GM23338 (cell line): ENCODE measurements around the gene UBL3. TPM values are rescaled to one million over a fixed set of nuclear protein-coding genes. Genes with fewer than 3 reads are reported as not detected.

Experiments
- ATAC-seq: fragments of 200-7000 bp; cut with Tn5 transposase; 3 replicates; pipeline ENCODE4 v1.9.1; 2020
- DNase-seq: peaks from one replicate; pipeline ENCODE4 v3.0.0-alpha.2; 2015; ENCODE audit warnings: low spot score
- H2AFZ ChIP-seq: fragments of 200-600 bp; sonication (generic); 2 replicates; pipeline ENCODE4 v1.8.0; 2016; ENCODE audit warnings: antibody characterized with exemption, mild to moderate bottlenecking, moderate library complexity
- H3F3A ChIP-seq: fragments of 200-600 bp; sonication (generic); replicated peaks from 2 replicates; pipeline ENCODE4 v1.8.0; 2017; ENCODE audit warnings: antibody characterized with exemption, mixed run types, low read depth
- H3K27ac ChIP-seq: fragments of 200-600 bp; sonication (generic); 2 replicates; pipeline ENCODE4 v1.6.1; 2016; ENCODE audit warnings: low read depth
- H3K27me3 ChIP-seq: fragments of 200-600 bp; sonication (generic); 2 replicates; pipeline ENCODE4 v1.8.0; 2016; ENCODE audit warnings: mild to moderate bottlenecking, mixed run types, moderate library complexity; ENCODE audit not compliant: insufficient read depth
- H3K36me3 ChIP-seq: fragments of 200-600 bp; sonication (generic); 2 replicates; pipeline ENCODE4 v1.8.0; 2016; ENCODE audit warnings: mild to moderate bottlenecking; ENCODE audit not compliant: insufficient read depth
- H3K4me1 ChIP-seq: fragments of 200-600 bp; sonication (generic); 2 replicates; pipeline ENCODE4 v1.8.0; 2016; ENCODE audit warnings: mild to moderate bottlenecking, moderate library complexity; ENCODE audit not compliant: insufficient read depth
- H3K4me2 ChIP-seq: fragments of 200-600 bp; sonication (generic); 2 replicates; pipeline ENCODE4 v1.7.1; 2017; ENCODE audit warnings: mixed run types
- H3K4me3 ChIP-seq: fragments of 200-600 bp; sonication (generic); 2 replicates; pipeline ENCODE4 v1.6.1; 2016; ENCODE audit warnings: mixed run types
- H3K79me2 ChIP-seq: fragments of 200-600 bp; sonication (generic); replicated peaks from 2 replicates; pipeline ENCODE4 v1.8.0; 2017; ENCODE audit warnings: mild to moderate bottlenecking; ENCODE audit not compliant: insufficient read depth
- H3K9me2 ChIP-seq: fragments of 200-600 bp; sonication (generic); 2 replicates; pipeline ENCODE4 v1.8.0; 2017; ENCODE audit not compliant: insufficient read depth
- H4K20me1 ChIP-seq: fragments of 200-600 bp; sonication (generic); replicated peaks from 2 replicates; pipeline ENCODE4 v1.8.0; 2017; ENCODE audit warnings: mild to moderate bottlenecking; ENCODE audit not compliant: insufficient read depth
- H3K27ac Mint-ChIP-seq: 2 replicates; pipeline ENCODE4 v1.8.0; 2020; ENCODE audit warnings: inconsistent platforms, mild to moderate bottlenecking, moderate library complexity, mixed read lengths
- H3K27me3 Mint-ChIP-seq: 3 replicates; pipeline ENCODE4 v1.8.0; 2022; ENCODE audit warnings: low read depth, mild to moderate bottlenecking, moderate library complexity, mixed read lengths, inconsistent platforms; ENCODE audit not compliant: insufficient read depth, poor library complexity
- H3K36me3 Mint-ChIP-seq: 3 replicates; pipeline ENCODE4 v1.8.0; 2021; ENCODE audit warnings: low read depth, mild to moderate bottlenecking, inconsistent platforms, moderate library complexity, mixed read lengths
- H3K4me1 Mint-ChIP-seq: 3 replicates; pipeline ENCODE4 v1.8.0; 2020; ENCODE audit warnings: mild to moderate bottlenecking, inconsistent platforms, mixed read lengths
- H3K4me3 Mint-ChIP-seq: 3 replicates; pipeline ENCODE4 v1.8.0; 2021; ENCODE audit warnings: moderate library complexity, mild to moderate bottlenecking, inconsistent platforms, mixed read lengths
- H3K9me3 Mint-ChIP-seq: 3 replicates; pipeline ENCODE4 v1.8.0; 2020; ENCODE audit warnings: moderate library complexity, mild to moderate bottlenecking, inconsistent platforms, mixed read lengths
- CREB1 ChIP-seq: fragments of 250-450 bp; sonication (Bioruptor Pico); IDR thresholded peaks from 2 replicates; pipeline ENCODE4 v1.5.0; 2020; ENCODE audit warnings: low read depth, mild to moderate bottlenecking, moderate library complexity
- ETS1 ChIP-seq: IDR thresholded peaks from 2 replicates; pipeline ENCODE4 v1.6.1; 2016; ENCODE audit warnings: antibody characterized with exemption
- EZH2 ChIP-seq: fragments of 200-600 bp; sonication (generic); IDR thresholded peaks from one replicate; pipeline ENCODE4 v1.8.0; 2017; ENCODE audit warnings: antibody characterized with exemption, mild to moderate bottlenecking, low read depth; ENCODE audit not compliant: unreplicated experiment
- JUNB ChIP-seq: IDR thresholded peaks from one replicate; pipeline ENCODE4 v1.6.1; 2016; ENCODE audit warnings: antibody characterized with exemption; ENCODE audit not compliant: unreplicated experiment
- NANOG ChIP-seq: IDR thresholded peaks from 2 replicates; pipeline ENCODE4 v1.6.1; 2016; ENCODE audit warnings: antibody characterized with exemption, borderline replicate concordance
- POLR2AphosphoS5 ChIP-seq: IDR thresholded peaks from 2 replicates; pipeline ENCODE4 v1.6.1; 2016; ENCODE audit warnings: antibody characterized with exemption, low read depth
- REST ChIP-seq: IDR thresholded peaks from one replicate; pipeline ENCODE4 v1.6.1; 2018; ENCODE audit warnings: antibody characterized with exemption; ENCODE audit not compliant: unreplicated experiment
- STAT1 ChIP-seq: IDR thresholded peaks from one replicate; pipeline ENCODE4 v1.6.1; 2016; ENCODE audit warnings: antibody characterized with exemption; ENCODE audit not compliant: unreplicated experiment
- ZNF114 ChIP-seq: fragments of 250-450 bp; sonication (Bioruptor Pico); IDR thresholded peaks from 2 replicates; pipeline ENCODE4 v1.5.0; 2020; ENCODE audit warnings: mild to moderate bottlenecking, moderate library complexity
- ZNF462 ChIP-seq: fragments of 250-450 bp; sonication (Bioruptor Pico); IDR thresholded peaks from 2 replicates; pipeline ENCODE4 v1.5.0; 2020; ENCODE audit warnings: mild to moderate bottlenecking, moderate library complexity
- polyA plus RNA-seq: library from polyadenylated mRNA; unstranded; fragments of >200 nt; fragmentation: Nextera tagmentation; extraction: Ambion mirVana; gene quantifications from 2 replicates; pipeline ENCODE4 v1.2.1, GENCODE V29; 2016
- total RNA-seq: library from RNA; depleted of rRNA; stranded (reverse); fragments of >200 nt; shearing (Covaris generic); gene quantifications from 2 replicates; pipeline ENCODE4 v1.2.3, GENCODE V29; 2014

UBL3 gene
- total and polyA plus RNA-seq, 2 experiments from 2014 or later = 9.7 to 21.1 TPM

- TF ChIP-seq ZNF462 (no peak), ZNF114 (CRISPR knock-in tag) (no peak), JUNB (no peak), ETS1 (no peak), EZH2 (no peak), POLR2AphosphoS5 (no peak), CREB1 (no peak), STAT1 (no peak), NANOG (no peak)
These were observed 109.5 kb downstream of the UBL3 start (continued) for GRCh38 chr13:29740961-29741360.

- ATAC-seq = no peak
These were observed 113.4 kb downstream of the UBL3 start for GRCh38 chr13:29737061-29737460.

More at GRCh38 chr13:29737061-29737460, 113.4 kb downstream of the UBL3 start:
- Mint-ChIP-seq H3K36me3 (no peaks in the 10 kb centered on the region), H3K4me3 (no peak overlapping the region), H3K27ac (no peak overlapping the region), H3K4me1 (0 out of 3 replicates have a peak, but pooled peaks cover 3% of the 10 kb centered on the region), H3K9me3 (no peaks in the 10 kb centered on the region), H3K27me3 (peaks cover 7% of the 10 kb centered on the region)
- H3K9me2 ChIP-seq = no peaks in the 10 kb centered on the region
- H3K4me3 ChIP-seq = no peak overlapping the region
- no peaks in the 10 kb centered on the region for H3K36me3 ChIP-seq
- TF ChIP-seq CREB1 = no peak
- TF ChIP-seq ETS1 = no peak
- TF ChIP-seq REST = no peak
- no peak overlapping the region for H2AFZ ChIP-seq
- no peaks in the 10 kb centered on the region for H3K27me3 ChIP-seq
- no peak overlapping the region for H3K4me2 ChIP-seq
- H3F3A ChIP-seq = no peaks in the 10 kb centered on the region
- no peaks in the 10 kb centered on the region; the same call in 1 of the 2 replicates for H4K20me1 ChIP-seq
- H3K79me2 ChIP-seq = no peaks in the 10 kb centered on the region
- no peaks in the 10 kb centered on the region for H3K4me1 ChIP-seq
- no peak for DNase-seq
- no peak overlapping the region for H3K27ac ChIP-seq
